Esophagus muscularis mucosa (tissue), 3 donors: ENCODE data around the gene FFAR1.

Source experiments
- CTCF ChIP-seq, 3 experiments: fragments of 200-600 bp in 2 of 3; fragments of 450-650 bp in 1 of 3; sonication (generic) in 2 of 3; IDR thresholded peaks; one replicate each; pipeline ENCODE4 v1.5.1; 2017 to 2019; ENCODE audit warnings: antibody characterized with exemption in 3 of 3, mild to moderate bottlenecking in 2 of 3, moderate library complexity in 1 of 3
- POLR2A ChIP-seq: fragments of 450-650 bp; IDR thresholded peaks from one replicate; pipeline ENCODE4 v1.6.1; 2017; ENCODE audit warnings: antibody characterized with exemption, moderate library complexity, mild to moderate bottlenecking, low read depth
- POLR2AphosphoS5 ChIP-seq, 2 donors: sonication (generic); formaldehyde crosslinking; IDR thresholded peaks; one replicate each; pipeline ENCODE4 v1.6.1; 2017; ENCODE audit warnings: antibody characterized with exemption in 2 of 2

- TF ChIP-seq CTCF (IDR thresholded peaks at IDR 0.05): no peak
- TF ChIP-seq POLR2AphosphoS5 (IDR thresholded peaks at IDR 0.05): no peak
- no peak for TF ChIP-seq POLR2A
Measured at GRCh38 chr19:35334144-35334753, 13.5 kb upstream of the FFAR1 start.
